ENCODE results near the gene LRRK1.

Gene LRRK1

GRCh38 chr15:100901702-100902435 is 17.3 kb upstream of the LRRK1 start:
- Histone ChIP-seq H3K4me3 (ENCODE audit: control insufficient read depth in 1 of 7, extremely low read depth in 1 of 7, insufficient read depth in 4 of 7, low read depth in 2 of 7, low read length in 6 of 7) (peak overlapping the region in 2 of 7 experiments; percentile 41 to 55), H3K4me1 (ENCODE audit: control extremely low read depth in 1 of 4, control insufficient read depth in 4 of 4, insufficient read depth in 4 of 4, low read length in 3 of 4) (peaks cover 0 to 11% (median 8%) of the 10 kb centered on the region in 4 experiments), H3K27ac (ENCODE audit: insufficient read depth in 1 of 2, low read depth in 1 of 2, low read length in 2 of 2, poor library complexity in 1 of 2, severe bottlenecking in 2 of 2) (peak overlapping the region; percentile 19 to 29), H3K9me3 (ENCODE audit: control extremely low read depth in 1 of 5, control insufficient read depth in 4 of 5, insufficient read depth in 2 of 5, low read depth in 1 of 5, low read length in 4 of 5) (no peaks in the 10 kb centered on the region), H3K27me3 (replicated peaks in 2 of 5; ENCODE audit: control insufficient read depth in 4 of 5, insufficient read depth in 5 of 5, low read length in 4 of 5) (no peaks in the 10 kb centered on the region), H3K36me3 (ENCODE audit: control insufficient read depth in 4 of 4, insufficient read depth in 4 of 4, low read length in 3 of 4) (no peaks in the 10 kb centered on the region)
- ChIA-PET POLR2A (interaction anchor here (1.0 kb wide), 1 partner anchor 105 kb away, joined by 3 read pairs; no protein-coding TSS in a partner anchor), CTCF (interaction anchor here (1.1 to 1.5 kb wide), 5 partner anchors 17 to 112 kb away, joined by 3 to 5 read pairs (median 3); partner anchors contain the start of gene LRRK1)
- 94% methylated on average over 13 of the region's 14 CpGs for WGBS (ENCODE audit: insufficient coverage)
- no peak for DNase-seq

GRCh38 chr15:100902436-100903167 is 16.6 kb upstream of the LRRK1 start:
- POLR2A ChIA-PET = interaction anchor here (1.0 kb wide), 1 partner anchor 105 kb away, joined by 3 read pairs; no protein-coding TSS in a partner anchor
- Histone ChIP-seq H3K4me1 (ENCODE audit: control extremely low read depth in 1 of 4, control insufficient read depth in 4 of 4, insufficient read depth in 4 of 4, low read length in 3 of 4) (peaks cover 0 to 11% (median 8%) of the 10 kb centered on the region in 4 experiments), H3K9me3 (ENCODE audit: control extremely low read depth in 1 of 5, control insufficient read depth in 4 of 5, insufficient read depth in 2 of 5, low read depth in 1 of 5, low read length in 4 of 5) (no peaks in the 10 kb centered on the region), H3K36me3 (ENCODE audit: control insufficient read depth in 4 of 4, insufficient read depth in 4 of 4, low read length in 3 of 4) (no peaks in the 10 kb centered on the region), H3K27me3 (replicated peaks in 2 of 5; ENCODE audit: control insufficient read depth in 4 of 5, insufficient read depth in 5 of 5, low read length in 4 of 5) (no peaks in the 10 kb centered on the region), H3K4me3 (ENCODE audit: control insufficient read depth in 1 of 7, extremely low read depth in 1 of 7, insufficient read depth in 4 of 7, low read depth in 2 of 7, low read length in 6 of 7) (peak overlapping the region in 3 of 7 experiments; percentile 41 to 55 (median 55)), H3K27ac (ENCODE audit: insufficient read depth in 1 of 2, low read depth in 1 of 2, low read length in 2 of 2, poor library complexity in 1 of 2, severe bottlenecking in 2 of 2) (peak overlapping the region; percentile 19 to 29)
- 53% methylated on average over 21 of the region's 22 CpGs for WGBS (ENCODE audit: insufficient coverage)
- DNase-seq = peak; percentile 49 to 80 (median 62)
- CTCF ChIA-PET = interaction anchor here (1.1 to 1.8 kb wide), 5 partner anchors 12 to 112 kb away, joined by 3 to 5 read pairs (median 5); no protein-coding TSS in a partner anchor

GRCh38 chr15:100903168-100903554 is 16.0 kb upstream of the LRRK1 start:
- POLR2A ChIA-PET = interaction anchor here (1.0 kb wide), 1 partner anchor 104 kb away, joined by 3 read pairs; no protein-coding TSS in a partner anchor
- CTCF ChIA-PET = interaction anchor here (1.2 to 1.8 kb wide), 3 partner anchors 11 to 111 kb away, joined by 3 to 5 read pairs (median 3); no protein-coding TSS in a partner anchor
- Histone ChIP-seq H3K27ac (ENCODE audit: insufficient read depth in 1 of 2, low read depth in 1 of 2, low read length in 2 of 2, poor library complexity in 1 of 2, severe bottlenecking in 2 of 2) (no peak overlapping the region), H3K4me1 (ENCODE audit: control extremely low read depth in 1 of 4, control insufficient read depth in 4 of 4, insufficient read depth in 4 of 4, low read length in 3 of 4) (peaks cover 0 to 11% (median 8%) of the 10 kb centered on the region in 4 experiments), H3K27me3 (replicated peaks in 2 of 5; ENCODE audit: control insufficient read depth in 4 of 5, insufficient read depth in 5 of 5, low read length in 4 of 5) (no peaks in the 10 kb centered on the region), H3K4me3 (ENCODE audit: control insufficient read depth in 1 of 7, extremely low read depth in 1 of 7, insufficient read depth in 4 of 7, low read depth in 2 of 7, low read length in 6 of 7) (no peak overlapping the region), H3K36me3 (ENCODE audit: control insufficient read depth in 4 of 4, insufficient read depth in 4 of 4, low read length in 3 of 4) (no peaks in the 10 kb centered on the region), H3K9me3 (ENCODE audit: control extremely low read depth in 1 of 5, control insufficient read depth in 4 of 5, insufficient read depth in 2 of 5, low read depth in 1 of 5, low read length in 4 of 5) (no peaks in the 10 kb centered on the region)
- WGBS (ENCODE audit: insufficient coverage) = 100% methylated on average over 3 of the region's 3 CpGs
- no peak for DNase-seq

DNA sequence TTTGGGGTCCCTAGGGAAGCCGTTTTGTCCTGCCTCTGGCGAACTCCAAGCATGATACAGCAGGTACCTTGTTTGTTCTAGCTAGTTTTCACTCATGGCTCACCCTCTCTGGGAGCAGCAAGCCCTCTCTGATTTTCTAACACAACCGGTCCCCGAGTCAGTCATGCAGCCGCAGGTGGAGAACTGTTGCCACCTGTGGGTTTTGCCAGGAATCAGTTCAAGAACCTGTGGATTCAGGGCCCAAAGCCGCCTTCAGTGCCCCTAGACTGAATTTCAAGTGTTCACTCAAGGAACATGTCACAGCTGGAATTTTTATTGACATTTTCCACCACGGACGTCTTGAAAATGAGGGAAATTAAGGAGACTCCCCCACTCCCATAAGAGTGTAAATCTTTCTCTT is 13.3 kb upstream of the LRRK1 start:
- POLR2A ChIA-PET = no interaction called here
- Histone ChIP-seq H3K4me1 (ENCODE audit: control extremely low read depth in 1 of 4, control insufficient read depth in 4 of 4, insufficient read depth in 4 of 4, low read length in 3 of 4) (peaks cover 0 to 10% (median 8%) of the 10 kb centered on the region in 4 experiments), H3K36me3 (ENCODE audit: control insufficient read depth in 4 of 4, insufficient read depth in 4 of 4, low read length in 3 of 4) (no peaks in the 10 kb centered on the region), H3K4me3 (ENCODE audit: control insufficient read depth in 1 of 7, extremely low read depth in 1 of 7, insufficient read depth in 4 of 7, low read depth in 2 of 7, low read length in 6 of 7) (no peak overlapping the region), H3K9me3 (ENCODE audit: control extremely low read depth in 1 of 5, control insufficient read depth in 4 of 5, insufficient read depth in 2 of 5, low read depth in 1 of 5, low read length in 4 of 5) (no peaks in the 10 kb centered on the region), H3K27ac (ENCODE audit: insufficient read depth in 1 of 2, low read depth in 1 of 2, low read length in 2 of 2, poor library complexity in 1 of 2, severe bottlenecking in 2 of 2) (no peak overlapping the region), H3K27me3 (replicated peaks in 2 of 5; ENCODE audit: control insufficient read depth in 4 of 5, insufficient read depth in 5 of 5, low read length in 4 of 5) (no peaks in the 10 kb centered on the region)
- 92% methylated on average over 8 of the region's 8 CpGs for WGBS (ENCODE audit: insufficient coverage)
- CTCF ChIA-PET = interaction anchor here (1.2 to 4.9 kb wide), 3 partner anchors 11 to 89 kb away, joined by 3 to 37 read pairs (median 3); partner anchors contain the start of gene LRRK1
- no peak for DNase-seq

GRCh38 chr15:100908466-100908865 is 10.7 kb upstream of the LRRK1 start:
- DNase-seq = no peak
- Histone ChIP-seq H3K4me3 (ENCODE audit: control insufficient read depth in 1 of 7, extremely low read depth in 1 of 7, insufficient read depth in 4 of 7, low read depth in 2 of 7, low read length in 6 of 7) (no peak overlapping the region), H3K9me3 (ENCODE audit: control extremely low read depth in 1 of 5, control insufficient read depth in 4 of 5, insufficient read depth in 2 of 5, low read depth in 1 of 5, low read length in 4 of 5) (peaks cover 0 to 3% (median 0%) of the 10 kb centered on the region in 5 experiments), H3K36me3 (ENCODE audit: control insufficient read depth in 4 of 4, insufficient read depth in 4 of 4, low read length in 3 of 4) (no peaks in the 10 kb centered on the region), H3K27me3 (replicated peaks in 2 of 5; ENCODE audit: control insufficient read depth in 4 of 5, insufficient read depth in 5 of 5, low read length in 4 of 5) (no peaks in the 10 kb centered on the region), H3K27ac (ENCODE audit: insufficient read depth in 1 of 2, low read depth in 1 of 2, low read length in 2 of 2, poor library complexity in 1 of 2, severe bottlenecking in 2 of 2) (no peak overlapping the region), H3K4me1 (ENCODE audit: control extremely low read depth in 1 of 4, control insufficient read depth in 4 of 4, insufficient read depth in 4 of 4, low read length in 3 of 4) (no peaks in the 10 kb centered on the region)
- CTCF ChIA-PET = interaction anchor here (4.9 kb wide), 1 partner anchor 9 kb away, joined by 37 read pairs; the partner anchor contains the start of gene LRRK1
- 100% methylated on average over 3 of the region's 6 CpGs for WGBS (ENCODE audit: insufficient coverage)
- POLR2A ChIA-PET = no interaction called here

- Histone ChIP-seq H3K4me1 (ENCODE audit: control extremely low read depth in 1 of 4, control insufficient read depth in 4 of 4, insufficient read depth in 4 of 4, low read length in 3 of 4) (no peaks in the 10 kb centered on the region), H3K27ac (ENCODE audit: insufficient read depth in 1 of 2, low read depth in 1 of 2, low read length in 2 of 2, poor library complexity in 1 of 2, severe bottlenecking in 2 of 2) (no peak overlapping the region), H3K4me3 (ENCODE audit: control insufficient read depth in 1 of 7, extremely low read depth in 1 of 7, insufficient read depth in 4 of 7, low read depth in 2 of 7, low read length in 6 of 7) (no peak overlapping the region), H3K36me3 (ENCODE audit: control insufficient read depth in 4 of 4, insufficient read depth in 4 of 4, low read length in 3 of 4) (no peaks in the 10 kb centered on the region), H3K27me3 (replicated peaks in 2 of 5; ENCODE audit: control insufficient read depth in 4 of 5, insufficient read depth in 5 of 5, low read length in 4 of 5) (no peaks in the 10 kb centered on the region), H3K9me3 (ENCODE audit: control extremely low read depth in 1 of 5, control insufficient read depth in 4 of 5, insufficient read depth in 2 of 5, low read depth in 1 of 5, low read length in 4 of 5) (peaks cover 0 to 3% (median 0%) of the 10 kb centered on the region in 5 experiments)
- no peak for DNase-seq
- 100% methylated on average over 3 of the region's 4 CpGs for WGBS (ENCODE audit: insufficient coverage)
- CTCF ChIA-PET = no interaction called here
- POLR2A ChIA-PET = no interaction called here
Observed at GRCh38 chr15:100909565-100909964, 9.6 kb upstream of the LRRK1 start.
